WTC11 (cell line): ENCODE results near the gene LSM3. TPM values are rescaled to one million over a fixed set of nuclear protein-coding genes. Genes with fewer than 3 reads are reported as not detected.

ENCODE experiments used
- ATAC-seq: fragments of 200-7000 bp; cut with Tn5 transposase; 2 replicates; pipeline ENCODE4 v1.10.0; 2021; ENCODE audit warnings: mild to moderate bottlenecking, moderate library complexity
- CTCF ChIA-PET: fragments of 300-600 bp; sonication (Branson Sonifier 250); formaldehyde crosslinking; loops from one replicate; lab custom pipeline; 2021; ENCODE audit warnings: antibody characterized with exemption; lab: Charles Lee
- POLR2A ChIA-PET: fragments of 350-600 bp; sonication (Branson Sonifier 250); formaldehyde crosslinking; loops from one replicate; lab custom pipeline; 2021; ENCODE audit warnings: antibody characterized with exemption; lab: Charles Lee
- DNase-seq: peaks from one replicate; pipeline ENCODE4 v3.0.0; 2021; ENCODE audit warnings: low spot score
- H3K27ac Mint-ChIP-seq: 2 replicates; pipeline ENCODE4 v1.8.0; 2021; ENCODE audit warnings: mixed read lengths
- H3K27me3 Mint-ChIP-seq: 2 replicates; pipeline ENCODE4 v1.8.0; 2021; ENCODE audit warnings: low read depth, mild to moderate bottlenecking, moderate library complexity, mixed read lengths
- H3K36me3 Mint-ChIP-seq: 2 replicates; pipeline ENCODE4 v1.8.0; 2021; ENCODE audit warnings: mixed read lengths
- H3K4me1 Mint-ChIP-seq: 2 replicates; pipeline ENCODE4 v1.8.0; 2022; ENCODE audit warnings: mixed read lengths
- H3K4me3 Mint-ChIP-seq: 2 replicates; pipeline ENCODE4 v1.8.0; 2021; ENCODE audit warnings: mild to moderate bottlenecking, moderate library complexity, mixed read lengths
- H3K9me3 Mint-ChIP-seq: 2 replicates; pipeline ENCODE4 v1.8.0; 2021; ENCODE audit warnings: mixed read lengths
- E2F1 ChIP-seq: sonication (generic); formaldehyde crosslinking; IDR thresholded peaks from 2 replicates; pipeline ENCODE4 v1.8.0; 2022; ENCODE audit warnings: mild to moderate bottlenecking, missing genetic modification reagents
- E2F4 ChIP-seq: sonication (generic); formaldehyde crosslinking; IDR thresholded peaks from 2 replicates; pipeline ENCODE4 v1.8.1; 2022; ENCODE audit warnings: low read depth, mild to moderate bottlenecking, moderate library complexity, missing genetic modification reagents, borderline replicate concordance
- ELF4 ChIP-seq: sonication (generic); formaldehyde crosslinking; IDR thresholded peaks from 2 replicates; pipeline ENCODE4 v1.8.1; 2022; ENCODE audit warnings: low read depth, mild to moderate bottlenecking, moderate library complexity, missing genetic modification reagents
- EMX1 ChIP-seq: fragments of 250-450 bp; sonication (Bioruptor Pico); IDR thresholded peaks from 2 replicates; pipeline ENCODE4 v1.8.0; 2021; ENCODE audit warnings: mild to moderate bottlenecking
- ERG ChIP-seq: fragments of 250-450 bp; sonication (Bioruptor Pico); IDR thresholded peaks from 2 replicates; pipeline ENCODE4 v1.8.0; 2021; ENCODE audit warnings: mild to moderate bottlenecking
- HMGA2 ChIP-seq: fragments of 250-450 bp; sonication (Bioruptor Pico); IDR thresholded peaks from 2 replicates; pipeline ENCODE4 v1.4.0; 2021; ENCODE audit warnings: mild to moderate bottlenecking, moderate library complexity
- HMGXB4 ChIP-seq: sonication (generic); formaldehyde crosslinking; IDR thresholded peaks from 2 replicates; pipeline ENCODE4 v1.8.1; 2023; ENCODE audit warnings: mild to moderate bottlenecking, moderate library complexity, missing genetic modification reagents
- MYBL2 ChIP-seq: sonication (generic); formaldehyde crosslinking; IDR thresholded peaks from 2 replicates; pipeline ENCODE4 v1.8.1; 2023; ENCODE audit warnings: mild to moderate bottlenecking, moderate library complexity, missing genetic modification reagents
- PRDM15 ChIP-seq: sonication (generic); formaldehyde crosslinking; IDR thresholded peaks from 2 replicates; pipeline ENCODE4 v1.8.0; 2022; ENCODE audit warnings: missing genetic modification reagents
- PREB ChIP-seq: sonication (generic); formaldehyde crosslinking; IDR thresholded peaks from 2 replicates; pipeline ENCODE4 v1.8.1; 2022; ENCODE audit warnings: mild to moderate bottlenecking, missing genetic modification reagents, moderate library complexity, borderline replicate concordance
- RELA ChIP-seq: sonication (generic); formaldehyde crosslinking; IDR thresholded peaks from 2 replicates; pipeline ENCODE4 v1.8.1; 2022; ENCODE audit warnings: missing genetic modification reagents, mild to moderate bottlenecking, borderline replicate concordance
- SMAD3 ChIP-seq: sonication (generic); formaldehyde crosslinking; IDR thresholded peaks from 2 replicates; pipeline ENCODE4 v1.8.0; 2022; ENCODE audit warnings: missing genetic modification reagents, mild to moderate bottlenecking, borderline replicate concordance
- TEAD4 ChIP-seq: sonication (generic); formaldehyde crosslinking; IDR thresholded peaks from 2 replicates; pipeline ENCODE4 v1.8.0; 2022; ENCODE audit warnings: mild to moderate bottlenecking, missing genetic modification reagents
- USF2 ChIP-seq: sonication (generic); formaldehyde crosslinking; IDR thresholded peaks from 2 replicates; pipeline ENCODE4 v1.8.1; 2023; ENCODE audit warnings: mild to moderate bottlenecking, missing genetic modification reagents, moderate library complexity
- ZMAT4 ChIP-seq: fragments of 250-450 bp; sonication (Bioruptor Pico); IDR thresholded peaks from 2 replicates; pipeline ENCODE4 v1.9.0; 2021; ENCODE audit warnings: mild to moderate bottlenecking
- ZNF232 ChIP-seq: sonication (generic); formaldehyde crosslinking; IDR thresholded peaks from 2 replicates; pipeline ENCODE4 v1.8.0; 2022; ENCODE audit warnings: mild to moderate bottlenecking, missing genetic modification reagents
- ZNF263 ChIP-seq: sonication (generic); formaldehyde crosslinking; IDR thresholded peaks from 2 replicates; pipeline ENCODE4 v1.8.1; 2022; ENCODE audit warnings: low read depth, mild to moderate bottlenecking, moderate library complexity, missing genetic modification reagents
- ZNF512 ChIP-seq: sonication (generic); formaldehyde crosslinking; IDR thresholded peaks from 2 replicates; pipeline ENCODE4 v1.8.1; 2022; ENCODE audit warnings: missing genetic modification reagents, borderline replicate concordance
- total RNA-seq: library from RNA; stranded (reverse); gene quantifications from 3 replicates; pipeline ENCODE4 v1.2.3, GENCODE V29; 2021

The LSM3 gene
- total RNA-seq, 1 experiment from 2014 or later, result 21.4 TPM

- no peaks in the 10 kb centered on the region for H3K36me3 Mint-ChIP-seq
- H3K9me3 Mint-ChIP-seq, result no peaks in the 10 kb centered on the region
- H3K27me3 Mint-ChIP-seq, result peaks cover 14% of the 10 kb centered on the region
- no peak for DNase-seq
- ATAC-seq, result no peak
- H3K4me3 Mint-ChIP-seq, result no peak overlapping the region
- TF ChIP-seq PRDM15 (CRISPR knock-in tag) (no peak), ELF4 (CRISPR knock-in tag) (no peak), HMGA2 (no peak), ZNF232 (no peak), HMGXB4 (CRISPR knock-in tag) (no peak), EMX1 (no peak), E2F4 (CRISPR knock-in tag) (no peak), PREB (no peak), TEAD4 (CRISPR knock-in tag) (no peak), SMAD3 (CRISPR knock-in tag) (no peak)
- TF ChIP-seq, all 79 proteins: peak for 0
- H3K27ac Mint-ChIP-seq, result no peak overlapping the region
- ChIA-PET POLR2A (no interaction called here), CTCF (interaction anchor here (2.9 kb wide), 1 partner anchor 40 kb away, joined by 21 read pairs; no protein-coding TSS in a partner anchor)
- H3K4me1 Mint-ChIP-seq, result no peaks in the 10 kb centered on the region
Measured at GRCh38 chr3:14243782-14244181, 65.2 kb downstream of the LSM3 start.

- no peak for TF ChIP-seq ERG
- no peak for TF ChIP-seq PREB
- TF ChIP-seq TEAD4 (CRISPR knock-in tag), result no peak
- no peak for TF ChIP-seq ELF4 (CRISPR knock-in tag)
- TF ChIP-seq ZMAT4, result no peak
- TF ChIP-seq MYBL2 (CRISPR knock-in tag), result no peak
- no peak for TF ChIP-seq USF2
- TF ChIP-seq ZNF512, result no peak
- TF ChIP-seq ZNF263 (CRISPR knock-in tag), result no peak
- TF ChIP-seq RELA, result no peak
- no peak for TF ChIP-seq E2F1
- TF ChIP-seq, all 79 proteins: peak for 0
- H3K4me1 Mint-ChIP-seq, result no peaks in the 10 kb centered on the region
- peaks cover 18% of the 10 kb centered on the region for H3K27me3 Mint-ChIP-seq
- no peak overlapping the region for H3K27ac Mint-ChIP-seq
- CTCF ChIA-PET, result interaction anchor here (2.9 kb wide), 1 partner anchor 41 kb away, joined by 21 read pairs; no protein-coding TSS in a partner anchor
- DNase-seq (no peak), ATAC-seq (no peak)
- no peaks in the 10 kb centered on the region for H3K36me3 Mint-ChIP-seq
- H3K4me3 Mint-ChIP-seq, result no peak overlapping the region
- POLR2A ChIA-PET, result no interaction called here
- H3K9me3 Mint-ChIP-seq, result no peaks in the 10 kb centered on the region
Measured at GRCh38 chr3:14244521-14245247, 66.1 kb downstream of the LSM3 start.
